ENCODE results near the gene ANKRD39. TPM values are rescaled to one million over a fixed set of nuclear protein-coding genes. Genes with fewer than 3 reads are reported as not detected.

The ANKRD39 gene
- total and polyA plus RNA-seq, 4 donors, result 10.0 to 20.5 (median 13.3) TPM

DNA sequence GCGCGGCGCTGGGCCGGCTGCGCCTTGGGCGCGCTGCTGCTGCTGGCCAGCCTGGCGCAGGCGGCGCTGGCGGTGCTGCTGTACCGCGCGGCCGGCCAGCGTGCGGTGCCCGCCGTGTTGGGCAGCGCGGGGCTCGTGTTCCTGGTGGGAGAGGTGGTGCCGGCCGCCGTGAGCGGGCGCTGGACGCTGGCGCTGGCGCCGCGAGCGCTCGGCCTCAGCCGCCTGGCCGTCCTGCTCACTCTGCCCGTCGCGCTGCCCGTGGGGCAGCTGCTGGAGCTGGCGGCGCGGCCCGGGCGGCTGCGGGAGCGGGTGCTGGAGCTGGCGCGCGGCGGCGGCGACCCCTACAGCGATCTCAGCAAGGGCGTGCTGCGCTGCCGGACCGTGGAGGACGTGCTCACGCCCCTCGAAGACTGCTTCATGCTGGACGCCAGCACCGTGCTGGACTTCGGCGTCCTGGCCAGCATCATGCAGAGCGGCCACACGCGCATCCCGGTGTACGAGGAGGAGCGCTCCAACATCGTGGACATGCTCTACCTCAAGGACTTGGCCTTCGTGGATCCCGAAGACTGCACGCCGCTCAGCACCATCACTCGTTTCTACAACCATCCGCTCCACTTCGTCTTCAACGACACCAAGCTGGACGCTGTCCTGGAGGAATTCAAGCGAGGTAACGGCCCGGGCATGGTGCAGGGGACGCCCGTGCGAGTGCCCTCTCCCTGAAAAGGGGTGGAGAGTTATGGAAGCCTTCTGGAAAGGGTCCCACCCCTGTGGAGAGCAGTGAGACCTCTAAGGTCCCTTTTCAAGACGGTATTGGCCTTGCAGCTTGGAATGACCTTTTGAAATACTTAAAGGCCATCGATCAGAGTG is 40.7 kb downstream of the ANKRD39 start:
- DNase-seq (peak in 1 of 2 donors; percentile 77), ATAC-seq (ENCODE audit: low FRiP score) (peak; percentile 17)
- H3K36me3 ChIP-seq (ENCODE audit: control insufficient read depth in 1 of 2, insufficient read depth in 2 of 2, low read length in 1 of 2), result no peaks in the 10 kb centered on the region
- peak overlapping the region; percentile 66 to 94 for H3K4me3 ChIP-seq (ENCODE audit: low read length in 2 of 2)
- no peaks in the 10 kb centered on the region for H3K27me3 ChIP-seq (ENCODE audit: control insufficient read depth in 1 of 2, insufficient read depth in 2 of 2, low read length in 1 of 2)
- no peaks in the 10 kb centered on the region for H3K4me1 ChIP-seq (ENCODE audit: control insufficient read depth in 1 of 2, insufficient read depth in 2 of 2, low read length in 2 of 2)
- H3K9me3 ChIP-seq (ENCODE audit: control insufficient read depth, low read length), result no peaks in the 10 kb centered on the region
- WGBS, 2 donors, result 1 to 2% methylated on average over 66 to 89 of the region's 89 CpGs
- intact Hi-C loops (cut with DNase I), result loop anchor here in 1 of 2 donors (5.0 kb wide), 1 partner anchor 40 kb away; the partner anchor contains the start of gene ANKRD39
- H3K27ac ChIP-seq (ENCODE audit: low read depth in 1 of 2, low read length in 2 of 2), result no peak overlapping the region

GRCh38 chr2:96816127-96816835 is 41.5 kb downstream of the ANKRD39 start, which contains the start of gene CNNM3:
Gene CNNM3 (plus strand): TSS chr2:96816268. CDS start chr2:96816278, 10 bp downstream.
- ATAC-seq (ENCODE audit: low FRiP score) (peak; percentile 97), DNase-seq (peak; percentile 98 to 99)
- Histone ChIP-seq H3K9me3 (ENCODE audit: control insufficient read depth, low read length) (no peaks in the 10 kb centered on the region), H3K36me3 (ENCODE audit: control insufficient read depth in 1 of 2, insufficient read depth in 2 of 2, low read length in 1 of 2) (no peaks in the 10 kb centered on the region), H3K4me1 (ENCODE audit: control insufficient read depth in 1 of 2, insufficient read depth in 2 of 2, low read length in 2 of 2) (no peaks in the 10 kb centered on the region), H3K27ac (ENCODE audit: low read depth in 1 of 2, low read length in 2 of 2) (peak within 1 kb of the TSS in 1 of 2 donors; percentile 80), H3K27me3 (ENCODE audit: control insufficient read depth in 1 of 2, insufficient read depth in 2 of 2, low read length in 1 of 2) (no peaks in the 10 kb centered on the region), H3K4me3 (ENCODE audit: low read length in 2 of 2) (peak within 1 kb of the TSS; percentile 66 to 94)
- intact Hi-C loops (cut with DNase I), result loop anchor here in 1 of 2 donors (5.0 kb wide), 1 partner anchor 41 kb away; the partner anchor contains the start of gene ANKRD39
- WGBS, 2 donors, result 1% methylated on average over 66 to 103 of the region's 103 CpGs

- Histone ChIP-seq H3K9me3 (ENCODE audit: control insufficient read depth, low read length) (no peaks in the 10 kb centered on the region), H3K4me3 (ENCODE audit: low read length in 2 of 2) (peak overlapping the region; percentile 66 to 94), H3K27me3 (ENCODE audit: control insufficient read depth in 1 of 2, insufficient read depth in 2 of 2, low read length in 1 of 2) (no peaks in the 10 kb centered on the region), H3K27ac (ENCODE audit: low read depth in 1 of 2, low read length in 2 of 2) (peak overlapping the region in 1 of 2 donors; percentile 11), H3K36me3 (ENCODE audit: control insufficient read depth in 1 of 2, insufficient read depth in 2 of 2, low read length in 1 of 2) (no peaks in the 10 kb centered on the region), H3K4me1 (ENCODE audit: control insufficient read depth in 1 of 2, insufficient read depth in 2 of 2, low read length in 2 of 2) (no peaks in the 10 kb centered on the region)
- WGBS, 2 donors, result 2% methylated on average over 40 to 60 of the region's 60 CpGs
- ATAC-seq (ENCODE audit: low FRiP score) (peak; percentile 0), DNase-seq (no peak)
- intact Hi-C loops (cut with DNase I), result loop anchor here in 1 of 2 donors (5.0 kb wide), 1 partner anchor 42 kb away; the partner anchor contains the start of gene ANKRD39
These were observed 42.3 kb downstream of the ANKRD39 start for GRCh38 chr2:96815326-96816126.

- peaks cover 0 to 1% of the 10 kb centered on the region in 2 donors for H3K36me3 ChIP-seq (ENCODE audit: control insufficient read depth in 1 of 2, insufficient read depth in 2 of 2, low read length in 1 of 2)
- no peaks in the 10 kb centered on the region for H3K4me1 ChIP-seq (ENCODE audit: control insufficient read depth in 1 of 2, insufficient read depth in 2 of 2, low read length in 2 of 2)
- H3K27ac ChIP-seq (ENCODE audit: low read depth in 1 of 2, low read length in 2 of 2), result no peak overlapping the region
- no peaks in the 10 kb centered on the region for H3K9me3 ChIP-seq (ENCODE audit: control insufficient read depth, low read length)
- DNase-seq (no peak), ATAC-seq (ENCODE audit: low FRiP score) (no peak)
- H3K4me3 ChIP-seq (ENCODE audit: low read length in 2 of 2), result no peak overlapping the region
- H3K27me3 ChIP-seq (ENCODE audit: control insufficient read depth in 1 of 2, insufficient read depth in 2 of 2, low read length in 1 of 2), result no peaks in the 10 kb centered on the region
- intact Hi-C loops (cut with DNase I), result no loop called here
- 90 to 94% methylated on average over 4 of the region's 4 CpGs for WGBS, 2 donors
These were observed 44.2 kb downstream of the ANKRD39 start for GRCh38 chr2:96813656-96814055.

DNA sequence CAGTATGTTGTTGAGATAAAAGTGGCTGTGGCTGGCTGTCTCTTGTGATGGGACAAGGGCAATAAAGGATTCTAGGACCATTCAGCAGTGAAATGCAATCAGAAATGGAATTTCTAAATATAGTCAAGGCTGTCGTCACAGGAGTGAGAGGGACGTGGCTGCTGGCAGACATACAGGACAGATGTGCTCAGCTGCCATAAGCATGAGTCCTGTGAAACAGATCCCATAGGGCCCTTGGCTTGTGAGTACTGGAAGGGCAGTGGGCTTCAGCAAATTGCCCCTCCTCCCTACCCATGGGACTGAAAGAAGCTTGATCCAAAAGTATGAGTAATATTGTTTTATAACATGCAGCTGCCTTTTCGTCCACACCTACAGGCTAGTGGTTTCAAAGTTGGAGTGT is 45.9 kb downstream of the ANKRD39 start:
- ATAC-seq (ENCODE audit: low FRiP score), result no peak
- intact Hi-C loops (cut with DNase I), result no loop called here
- no peak for DNase-seq
- Histone ChIP-seq H3K9me3 (ENCODE audit: control insufficient read depth, low read length) (no peaks in the 10 kb centered on the region), H3K4me3 (ENCODE audit: low read length in 2 of 2) (no peak overlapping the region), H3K36me3 (ENCODE audit: control insufficient read depth in 1 of 2, insufficient read depth in 2 of 2, low read length in 1 of 2) (peaks cover 0 to 4% of the 10 kb centered on the region in 2 donors), H3K4me1 (ENCODE audit: control insufficient read depth in 1 of 2, insufficient read depth in 2 of 2, low read length in 2 of 2) (no peaks in the 10 kb centered on the region), H3K27ac (ENCODE audit: low read depth in 1 of 2, low read length in 2 of 2) (no peak overlapping the region), H3K27me3 (ENCODE audit: control insufficient read depth in 1 of 2, insufficient read depth in 2 of 2, low read length in 1 of 2) (no peaks in the 10 kb centered on the region)
- WGBS, 2 donors, result 3% methylated on average over 3 of the region's 3 CpGs

DNA sequence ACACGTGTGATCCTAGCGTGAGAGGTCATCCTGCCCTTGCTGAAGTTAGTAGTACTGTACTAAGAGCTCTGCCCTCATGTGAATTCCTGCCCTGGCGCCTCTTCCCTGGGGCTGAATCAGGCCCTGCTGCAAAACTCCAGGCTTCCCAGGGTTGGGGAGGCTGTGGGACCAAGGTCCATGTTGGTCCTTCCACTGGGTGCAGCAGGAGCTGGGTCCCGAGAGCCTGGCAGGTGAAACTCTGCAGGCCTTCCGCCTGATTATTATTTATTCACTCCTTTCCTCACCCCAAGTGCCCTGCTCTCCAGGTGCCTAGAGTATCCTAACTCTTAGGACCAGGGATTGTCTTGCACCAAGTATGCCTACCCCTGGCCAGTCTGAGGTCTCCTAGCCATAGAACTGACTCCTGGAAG is 47.0 kb downstream of the ANKRD39 start:
- H3K36me3 ChIP-seq (ENCODE audit: control insufficient read depth in 1 of 2, insufficient read depth in 2 of 2, low read length in 1 of 2), result peaks cover 0 to 4% of the 10 kb centered on the region in 2 donors
- no peaks in the 10 kb centered on the region for H3K4me1 ChIP-seq (ENCODE audit: control insufficient read depth in 1 of 2, insufficient read depth in 2 of 2, low read length in 2 of 2)
- no peaks in the 10 kb centered on the region for H3K27me3 ChIP-seq (ENCODE audit: control insufficient read depth in 1 of 2, insufficient read depth in 2 of 2, low read length in 1 of 2)
- 91% methylated on average over 5 of the region's 5 CpGs for WGBS, 2 donors
- ATAC-seq (ENCODE audit: low FRiP score) (no peak), DNase-seq (no peak)
- no peak overlapping the region for H3K4me3 ChIP-seq (ENCODE audit: low read length in 2 of 2)
- intact Hi-C loops (cut with DNase I), result no loop called here
- no peak overlapping the region for H3K27ac ChIP-seq (ENCODE audit: low read depth in 1 of 2, low read length in 2 of 2)
- H3K9me3 ChIP-seq (ENCODE audit: control insufficient read depth, low read length), result no peaks in the 10 kb centered on the region

- no peak overlapping the region for H3K4me3 ChIP-seq (ENCODE audit: low read length in 2 of 2)
- peaks cover 0 to 4% of the 10 kb centered on the region in 2 donors for H3K36me3 ChIP-seq (ENCODE audit: control insufficient read depth in 1 of 2, insufficient read depth in 2 of 2, low read length in 1 of 2)
- ATAC-seq (ENCODE audit: low FRiP score) (no peak), DNase-seq (no peak)
- no peaks in the 10 kb centered on the region for H3K9me3 ChIP-seq (ENCODE audit: control insufficient read depth, low read length)
- no peaks in the 10 kb centered on the region for H3K4me1 ChIP-seq (ENCODE audit: control insufficient read depth in 1 of 2, insufficient read depth in 2 of 2, low read length in 2 of 2)
- H3K27me3 ChIP-seq (ENCODE audit: control insufficient read depth in 1 of 2, insufficient read depth in 2 of 2, low read length in 1 of 2), result no peaks in the 10 kb centered on the region
- 85 to 89% methylated on average over 12 of the region's 12 CpGs for WGBS, 2 donors
- intact Hi-C loops (cut with DNase I), result no loop called here
- H3K27ac ChIP-seq (ENCODE audit: low read depth in 1 of 2, low read length in 2 of 2), result no peak overlapping the region
These were observed 47.6 kb downstream of the ANKRD39 start for GRCh38 chr2:96809951-96810782.
